Left ventricle myocardium inferior (tissue), 1 donor: ENCODE results near the gene IQGAP1. TPM values are rescaled to one million over a fixed set of nuclear protein-coding genes. Genes with fewer than 3 reads are reported as not detected.
"Not testable (repeated sequence)": the region's sequence is repeated elsewhere in the genome, so short reads cannot be mapped to it uniquely, and the experiment has no call there.

Source experiments
- DNase-seq: peaks from one replicate; pipeline ENCODE4 v3.0.0-alpha.2; 2020
- H3K27ac ChIP-seq: fragments of 200-600 bp; replicated peaks from 2 replicates; pipeline ENCODE4 v1.8.0; 2021
- H3K27me3 ChIP-seq: fragments of 200-600 bp; 2 replicates; pipeline ENCODE4 v1.8.0; 2021; ENCODE audit warnings: low read depth
- H3K36me3 ChIP-seq: fragments of 200-600 bp; 2 replicates; pipeline ENCODE4 v1.8.0; 2021
- H3K4me1 ChIP-seq: fragments of 200-600 bp; 2 replicates; pipeline ENCODE4 v1.8.0; 2021
- H3K4me3 ChIP-seq: fragments of 200-600 bp; 2 replicates; pipeline ENCODE4 v1.8.0; 2021; ENCODE audit warnings: mild to moderate bottlenecking, moderate library complexity
- H3K9me3 ChIP-seq: fragments of 200-600 bp; replicated peaks from 2 replicates; pipeline ENCODE4 v1.8.0; 2021
- intact Hi-C: fragments of 100-400 bp; cut with micrococcal nuclease; formaldehyde crosslinking; loops from one replicate; pipeline ENCODE4 v1.11.0; 2022
- total RNA-seq: library from RNA; stranded (reverse); fragmentation: NEBNext Ultra II Directional; extraction: Animal tissue kit (Norgen Biotek cat#: 25700); gene quantifications from one replicate; pipeline ENCODE4 v1.2.1, GENCODE V29; 2021
- TF ChIP-seq, protein P1 (sequence below): fragments of 200-600 bp; IDR thresholded peaks from 2 replicates; pipeline ENCODE4 v1.8.0; 2021; ENCODE audit warnings: antibody characterized with exemption, mild to moderate bottlenecking, borderline replicate concordance
- donor health status: DM: no; HTN: yes; CAD: no; lungs with severe emphysema.

IQGAP1 gene
- total RNA-seq, 1 donor from 2014 or later, result 39.2 TPM

GRCh38 chr15:90344662-90345061, 43.4 kb upstream of the IQGAP1 start:
- TF ChIP-seq, protein P1, sequence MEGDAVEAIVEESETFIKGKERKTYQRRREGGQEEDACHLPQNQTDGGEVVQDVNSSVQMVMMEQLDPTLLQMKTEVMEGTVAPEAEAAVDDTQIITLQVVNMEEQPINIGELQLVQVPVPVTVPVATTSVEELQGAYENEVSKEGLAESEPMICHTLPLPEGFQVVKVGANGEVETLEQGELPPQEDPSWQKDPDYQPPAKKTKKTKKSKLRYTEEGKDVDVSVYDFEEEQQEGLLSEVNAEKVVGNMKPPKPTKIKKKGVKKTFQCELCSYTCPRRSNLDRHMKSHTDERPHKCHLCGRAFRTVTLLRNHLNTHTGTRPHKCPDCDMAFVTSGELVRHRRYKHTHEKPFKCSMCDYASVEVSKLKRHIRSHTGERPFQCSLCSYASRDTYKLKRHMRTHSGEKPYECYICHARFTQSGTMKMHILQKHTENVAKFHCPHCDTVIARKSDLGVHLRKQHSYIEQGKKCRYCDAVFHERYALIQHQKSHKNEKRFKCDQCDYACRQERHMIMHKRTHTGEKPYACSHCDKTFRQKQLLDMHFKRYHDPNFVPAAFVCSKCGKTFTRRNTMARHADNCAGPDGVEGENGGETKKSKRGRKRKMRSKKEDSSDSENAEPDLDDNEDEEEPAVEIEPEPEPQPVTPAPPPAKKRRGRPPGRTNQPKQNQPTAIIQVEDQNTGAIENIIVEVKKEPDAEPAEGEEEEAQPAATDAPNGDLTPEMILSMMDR, result no peak
- Histone ChIP-seq H3K36me3 (no peaks in the 10 kb centered on the region), H3K27me3 (no peaks in the 10 kb centered on the region), H3K9me3 (no peaks in the 10 kb centered on the region), H3K27ac (no peak overlapping the region), H3K4me3 (no peak overlapping the region), H3K4me1 (peaks cover 6% of the 10 kb centered on the region)
- DNase-seq, result no peak
- intact Hi-C loops, result no loop called here

GRCh38 chr15:90345857-90346256, 42.2 kb upstream of the IQGAP1 start:
- intact Hi-C loops, result no loop called here
- peaks cover 6% of the 10 kb centered on the region for H3K4me1 ChIP-seq
- no peak for DNase-seq
- H3K27me3 ChIP-seq, result no peaks in the 10 kb centered on the region
- H3K36me3 ChIP-seq, result no peaks in the 10 kb centered on the region
- no peak overlapping the region for H3K4me3 ChIP-seq
- H3K9me3 ChIP-seq, result no peaks in the 10 kb centered on the region
- TF ChIP-seq, protein P1, result no peak
- H3K27ac ChIP-seq, result no peak overlapping the region

- intact Hi-C loops, H3K4me3 ChIP-seq, H3K9me3 ChIP-seq, H3K36me3 ChIP-seq, H3K27ac ChIP-seq, DNase-seq, H3K27me3 ChIP-seq: not testable (repeated sequence)
- H3K4me1 ChIP-seq, result peaks cover 13% of the 10 kb centered on the region
These were observed 40.5 kb upstream of the IQGAP1 start for GRCh38 chr15:90347431-90348065.

GRCh38 chr15:90348456-90348855, 39.6 kb upstream of the IQGAP1 start:
- Histone ChIP-seq H3K4me3 (no peak overlapping the region), H3K9me3 (no peaks in the 10 kb centered on the region), H3K36me3 (no peaks in the 10 kb centered on the region), H3K27ac (no peak overlapping the region), H3K4me1 (peaks cover 14% of the 10 kb centered on the region), H3K27me3 (no peaks in the 10 kb centered on the region)
- TF ChIP-seq, protein P1, result no peak
- no peak for DNase-seq
- intact Hi-C loops, result no loop called here

DNA sequence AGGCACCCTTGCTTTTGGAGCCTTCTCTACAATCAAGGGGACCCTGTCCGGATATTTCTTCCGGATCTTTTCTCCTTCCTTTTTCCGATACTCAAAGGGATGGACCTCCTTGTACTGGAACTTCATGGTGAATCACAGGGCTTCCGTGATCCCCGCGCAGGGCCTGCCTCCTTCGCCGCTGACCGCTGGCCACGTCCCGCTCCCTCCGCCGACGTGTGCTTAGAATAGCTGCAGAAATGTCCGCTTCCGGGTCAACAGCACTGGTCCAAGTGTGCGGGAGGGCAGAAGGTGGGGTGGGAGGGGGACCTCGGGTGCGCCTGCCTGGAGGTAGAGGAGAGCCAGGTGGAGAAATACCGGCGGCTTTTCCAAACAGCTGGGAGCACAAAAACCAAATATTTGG, 39.0 kb upstream of the IQGAP1 start:
- Histone ChIP-seq H3K4me1 (peaks cover 14% of the 10 kb centered on the region), H3K27ac (no peak overlapping the region), H3K27me3 (no peaks in the 10 kb centered on the region), H3K9me3 (no peaks in the 10 kb centered on the region), H3K36me3 (no peaks in the 10 kb centered on the region), H3K4me3 (no peak overlapping the region)
- DNase-seq, result no peak
- TF ChIP-seq, protein P1, result no peak
- intact Hi-C loops, result no loop called here

DNA sequence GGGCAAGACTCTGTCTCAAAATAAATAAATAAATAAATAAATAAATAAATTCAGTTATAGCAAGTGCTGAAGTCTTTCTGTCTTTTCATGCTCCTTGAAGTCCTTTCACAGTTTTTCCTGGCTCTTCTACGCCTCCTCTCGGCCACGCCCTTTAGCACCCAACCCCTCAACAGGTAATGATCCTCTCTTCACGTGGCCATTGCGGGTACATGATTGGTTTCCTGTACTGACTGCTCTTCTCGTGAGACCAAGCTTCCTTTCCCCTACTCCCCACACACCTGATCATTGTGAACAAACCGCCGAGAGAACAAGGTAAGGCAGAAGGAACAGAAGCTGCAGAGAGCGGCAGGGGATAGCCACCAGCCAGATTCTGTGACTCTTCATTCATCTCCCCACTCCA, 38.2 kb upstream of the IQGAP1 start:
- intact Hi-C loops, result no loop called here
- Histone ChIP-seq H3K36me3 (no peaks in the 10 kb centered on the region), H3K27ac (no peak overlapping the region), H3K27me3 (no peaks in the 10 kb centered on the region), H3K4me3 (no peak overlapping the region), H3K9me3 (no peaks in the 10 kb centered on the region), H3K4me1 (peaks cover 14% of the 10 kb centered on the region)
- TF ChIP-seq, protein P1, result no peak
- DNase-seq, result no peak
